Activated CD4-positive, CD25-positive, alpha-beta regulatory T cell treated with anti-CD3 and anti-CD28 coated beads, Interleukin-2, amount 50 U/mL, for 72 hours (primary cell): Measurements from ENCODE around the gene IL20RA.
"Not testable (repeated sequence)": the region's sequence is repeated elsewhere in the genome, so short reads cannot be mapped to it uniquely, and the experiment has no call there.

Source experiments
- DNase-seq: peaks from one replicate; pipeline ENCODE4 v3.0.0; 2021

Gene IL20RA

GRCh38 chr6:137044366-137045221 is at the start of gene IL20RA:
Gene IL20RA, minus strand, starts transcription at chr6:137044965. Its CDS starts 237 bp downstream, at chr6:137044728.
- no peak for DNase-seq

GRCh38 chr6:137093183-137094069 is 48.7 kb upstream of the IL20RA start:
- DNase-seq = no peak

- DNase-seq = no peak
Measured at GRCh38 chr6:137092018-137092417, 47.3 kb upstream of the IL20RA start.

GRCh38 chr6:137089305-137089704 is 44.5 kb upstream of the IL20RA start:
- no peak for DNase-seq

- no peak for DNase-seq
Measured at GRCh38 chr6:137087902-137088301, 43.1 kb upstream of the IL20RA start.

GRCh38 chr6:137086031-137086430 is 41.3 kb upstream of the IL20RA start:
- no peak for DNase-seq

GRCh38 chr6:137084865-137085617 is 40.3 kb upstream of the IL20RA start:
- no peak for DNase-seq

- no peak for DNase-seq
Measured at GRCh38 chr6:137084090-137084489, 39.3 kb upstream of the IL20RA start.

- no peak for DNase-seq
Measured at GRCh38 chr6:137081997-137082396, 37.2 kb upstream of the IL20RA start.

- no peak for DNase-seq
Measured at GRCh38 chr6:137080711-137081110, 35.9 kb upstream of the IL20RA start.

GRCh38 chr6:137076277-137077068 is 31.7 kb upstream of the IL20RA start:
- peak; percentile 44 for DNase-seq

- not testable (repeated sequence) for DNase-seq
Measured at GRCh38 chr6:137075790-137076189, 31.0 kb upstream of the IL20RA start.

GRCh38 chr6:137070303-137070702 is 25.5 kb upstream of the IL20RA start:
- no peak for DNase-seq

GRCh38 chr6:137067399-137067798 is 22.6 kb upstream of the IL20RA start:
- DNase-seq = no peak

- no peak for DNase-seq
Measured at GRCh38 chr6:137058037-137058436, 13.3 kb upstream of the IL20RA start.

- DNase-seq = no peak
Measured at GRCh38 chr6:137056121-137056880, 11.5 kb upstream of the IL20RA start.

GRCh38 chr6:137051790-137052472 is 7.2 kb upstream of the IL20RA start:
- no peak for DNase-seq

GRCh38 chr6:137049095-137049494 is 4.3 kb upstream of the IL20RA start:
- DNase-seq = no peak

- no peak for DNase-seq
Measured at GRCh38 chr6:137046871-137047412, 2.2 kb upstream of the IL20RA start.

GRCh38 chr6:137045222-137045789 is 541 bp upstream of the IL20RA start:
- DNase-seq = no peak
